ENCODE results near the gene CEBPG.

The CEBPG gene

GRCh38 chr19:33396701-33397535 lies 23.4 kb downstream of the CEBPG start:
- no peak for DNase-seq

- DNase-seq: no peak
These were observed 24.2 kb downstream of the CEBPG start for GRCh38 chr19:33397536-33398360.

DNA sequence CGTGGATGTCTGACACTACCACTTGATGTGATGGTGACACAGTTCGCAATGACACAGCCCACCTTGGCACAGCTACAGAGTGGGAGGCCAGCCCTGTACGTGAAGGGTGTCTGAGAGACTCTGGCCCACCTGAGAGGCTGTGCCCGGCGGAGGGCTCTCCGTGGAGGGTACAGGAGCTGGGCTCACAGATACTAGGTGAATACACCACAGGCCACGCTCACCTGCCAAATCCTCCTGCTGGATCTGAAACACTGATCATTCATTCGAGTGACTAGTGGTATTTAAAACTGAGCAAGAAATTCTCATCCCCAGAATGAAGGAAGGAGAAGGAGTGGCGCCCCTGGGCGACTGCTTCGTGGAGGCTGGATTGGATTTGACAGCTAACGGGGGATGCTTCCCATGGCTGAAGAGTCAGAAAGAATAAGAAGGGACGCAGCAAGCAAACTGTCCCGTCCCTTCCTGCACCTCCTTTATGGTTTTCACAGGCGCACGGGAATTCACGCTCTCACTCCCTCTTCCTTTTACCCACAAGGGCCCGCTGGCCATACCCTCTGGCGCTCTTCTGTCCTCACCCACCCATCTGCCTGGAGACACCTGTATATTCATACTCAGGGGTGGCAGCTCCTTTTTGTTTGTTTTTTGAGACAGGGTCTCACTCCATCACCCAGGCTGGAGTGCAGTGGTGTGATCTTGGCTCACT lies 25.0 kb downstream of the CEBPG start:
- DNase-seq: no peak

DNA sequence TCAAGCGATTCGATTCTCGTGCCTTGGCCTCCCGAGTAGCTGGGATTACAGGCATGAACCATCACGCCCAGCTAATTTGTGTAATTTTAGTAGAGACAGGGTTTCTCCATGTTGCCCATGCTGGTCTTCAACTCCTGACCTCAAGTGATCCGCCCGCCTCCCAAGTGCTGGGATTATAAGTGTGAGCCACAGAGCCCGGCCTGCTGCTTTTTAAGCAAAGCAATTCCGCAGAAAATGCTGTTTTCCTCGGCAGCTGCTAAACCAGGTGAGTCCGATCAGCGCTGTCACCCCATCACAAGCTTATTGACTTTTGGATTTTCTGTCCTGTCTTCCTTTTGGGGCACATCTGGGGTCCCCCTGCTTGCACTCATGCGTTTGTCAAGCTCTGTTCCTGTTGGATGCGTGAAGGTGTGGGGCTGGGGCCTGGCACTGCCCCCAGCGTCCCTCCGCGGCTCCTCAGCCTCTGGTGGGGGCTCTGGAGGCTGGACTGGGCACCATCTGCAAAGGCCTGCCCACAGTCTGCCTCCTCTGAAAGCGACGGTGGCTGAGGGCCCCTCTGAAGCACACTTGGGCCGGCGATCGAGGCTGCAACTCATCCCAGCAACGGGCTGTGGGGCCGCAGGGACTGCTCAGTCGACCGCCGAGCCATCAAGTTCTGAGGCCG lies 25.7 kb downstream of the CEBPG start:
- DNase-seq: no peak

DNA sequence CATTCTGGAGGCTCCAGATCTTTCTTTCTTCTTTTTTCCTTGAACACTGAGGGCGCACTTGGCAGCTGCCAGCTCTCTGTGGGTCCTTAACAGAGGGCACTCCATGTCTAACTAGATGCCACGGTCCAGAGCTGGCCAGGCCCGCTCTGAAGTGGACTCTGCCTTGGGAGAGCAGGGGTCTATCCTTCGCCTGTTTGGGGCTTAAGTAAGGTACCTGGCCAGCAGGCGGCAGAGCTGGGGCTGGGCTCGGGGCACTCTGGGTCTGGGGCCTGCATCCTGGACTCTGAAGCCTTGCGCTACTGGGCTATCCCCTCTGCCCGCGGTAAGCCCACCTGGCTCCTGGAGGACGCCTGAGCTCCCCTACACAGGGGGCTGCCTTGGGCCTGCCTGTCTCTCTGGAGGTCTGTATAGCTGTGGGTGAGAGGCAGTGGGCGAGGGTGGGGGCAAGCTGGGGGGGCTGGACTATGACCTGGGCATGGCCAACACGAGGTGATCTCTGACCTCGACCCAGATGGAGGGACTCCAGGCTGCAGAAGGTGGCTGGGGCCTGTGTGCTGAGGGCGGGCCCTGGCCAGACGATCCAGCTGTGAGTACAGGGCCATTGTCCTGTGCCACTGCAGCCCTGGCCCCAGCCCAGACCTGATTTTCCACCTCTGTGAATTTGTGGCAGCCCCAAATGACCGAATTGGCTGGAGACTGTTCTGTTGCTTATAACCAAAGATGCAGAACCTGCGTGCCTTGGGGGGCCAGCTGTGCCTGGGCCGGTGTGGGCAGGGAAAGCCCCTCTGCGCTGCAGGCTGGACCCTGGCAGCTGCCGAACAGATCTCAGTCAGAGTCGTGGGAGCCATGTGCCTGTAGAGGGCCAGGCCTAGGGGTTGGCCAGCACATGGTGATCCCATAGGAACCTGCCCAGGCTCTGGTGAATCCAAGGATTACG lies 26.5 kb downstream of the CEBPG start:
- no peak for DNase-seq

- no peak for DNase-seq
These were observed 27.6 kb downstream of the CEBPG start for GRCh38 chr19:33400856-33401682.

DNA sequence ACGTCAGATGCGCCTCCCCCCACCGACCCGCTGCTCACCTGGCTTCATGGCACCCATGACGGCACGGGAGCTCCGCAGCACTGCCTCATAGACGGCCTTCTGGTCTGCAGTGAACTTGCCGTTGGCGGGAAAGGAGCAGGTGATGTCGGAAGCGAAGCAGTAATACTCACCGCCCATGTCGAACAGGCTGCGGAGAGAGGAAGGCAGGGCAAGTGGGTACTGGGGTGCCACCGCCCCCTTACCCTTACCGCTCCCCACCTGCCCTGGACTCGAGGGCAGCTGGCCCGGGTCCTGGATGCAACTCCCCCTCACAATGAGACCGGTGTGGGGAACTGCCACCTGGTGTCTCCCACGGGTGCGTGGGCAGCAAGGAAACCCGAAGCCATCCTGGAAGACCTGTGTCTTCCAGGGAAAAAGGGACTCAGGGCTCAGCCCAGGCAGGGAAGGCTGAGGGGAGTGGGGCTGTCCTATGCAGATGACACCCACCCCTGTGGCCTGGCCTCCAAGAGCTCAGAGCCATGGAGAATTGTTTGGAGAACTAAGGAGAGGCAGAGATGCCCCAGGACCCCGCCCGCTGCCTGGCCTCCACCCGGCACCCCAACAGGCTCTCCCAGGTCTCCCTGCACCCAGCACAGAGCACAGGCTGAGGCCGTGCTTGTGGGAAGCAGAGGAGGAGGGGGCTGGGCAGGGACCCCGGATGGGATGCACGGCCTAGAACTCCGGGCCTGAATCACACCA lies 28.3 kb downstream of the CEBPG start:
- DNase-seq: no peak

DNA sequence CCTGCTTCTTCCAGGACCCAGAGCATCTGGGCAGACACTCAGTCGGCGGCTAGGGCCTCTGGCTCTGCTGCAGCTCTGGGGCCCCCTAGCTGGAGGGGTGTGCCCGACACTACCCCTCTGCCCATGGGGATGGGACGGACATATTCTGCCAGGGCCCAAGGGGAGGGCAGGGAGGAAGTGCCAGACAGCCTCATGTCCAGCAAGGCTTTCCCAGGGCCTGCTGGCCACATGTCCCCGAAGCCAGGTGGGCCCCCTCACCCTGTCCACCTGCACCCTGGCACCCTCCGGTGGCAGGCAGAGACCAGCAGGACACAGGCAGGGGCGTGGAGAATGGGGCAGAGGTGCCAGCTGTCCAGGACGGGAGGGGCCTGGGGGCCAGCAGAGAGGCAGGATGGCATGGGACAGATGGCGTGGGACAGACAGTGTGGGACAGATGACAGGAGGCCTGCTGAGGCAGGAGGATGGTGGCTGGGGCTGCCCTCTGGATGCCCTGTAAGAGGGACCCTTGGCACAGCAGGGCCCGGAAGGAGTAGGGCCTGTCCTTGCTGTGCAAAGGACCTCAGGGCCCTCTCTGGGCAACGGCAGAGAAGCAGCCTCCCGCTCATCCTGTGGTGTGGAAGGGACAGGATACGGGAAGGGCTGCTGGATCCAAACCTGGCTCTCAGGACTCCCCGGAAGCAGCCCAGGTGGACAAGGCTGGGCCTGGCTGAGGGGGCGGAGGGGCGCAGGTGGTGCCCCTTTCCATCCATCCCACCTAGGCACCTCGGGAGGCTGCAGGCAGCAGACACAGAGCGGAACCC lies 29.1 kb downstream of the CEBPG start:
- DNase-seq: no peak

- DNase-seq: no peak
These were observed 29.9 kb downstream of the CEBPG start for GRCh38 chr19:33403221-33403972.

- no peak for DNase-seq
These were observed 30.4 kb downstream of the CEBPG start for GRCh38 chr19:33403973-33404304.

GRCh38 chr19:33404506-33405253 lies 31.2 kb downstream of the CEBPG start:
- peak; percentile 25 for DNase-seq

DNA sequence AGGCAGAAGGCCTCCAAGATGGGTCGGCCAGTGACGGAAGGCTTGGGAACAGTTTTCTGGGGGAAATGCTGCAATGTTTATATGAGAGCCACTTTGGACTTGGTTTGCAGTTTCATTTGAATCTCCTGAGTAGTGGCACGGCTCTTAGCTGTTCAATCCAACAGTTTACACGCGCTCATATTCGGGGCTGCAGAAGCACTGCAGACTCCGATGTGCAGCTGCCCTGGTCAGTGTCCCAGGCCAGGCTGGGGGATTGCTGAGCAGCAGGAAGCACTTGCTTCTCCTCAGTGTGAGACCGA lies 31.7 kb downstream of the CEBPG start:
- no peak for DNase-seq

- DNase-seq: peak; percentile 19
These were observed 32.3 kb downstream of the CEBPG start for GRCh38 chr19:33405553-33406461.

- DNase-seq: peak; percentile 74
These were observed 33.1 kb downstream of the CEBPG start for GRCh38 chr19:33406521-33407139.

DNA sequence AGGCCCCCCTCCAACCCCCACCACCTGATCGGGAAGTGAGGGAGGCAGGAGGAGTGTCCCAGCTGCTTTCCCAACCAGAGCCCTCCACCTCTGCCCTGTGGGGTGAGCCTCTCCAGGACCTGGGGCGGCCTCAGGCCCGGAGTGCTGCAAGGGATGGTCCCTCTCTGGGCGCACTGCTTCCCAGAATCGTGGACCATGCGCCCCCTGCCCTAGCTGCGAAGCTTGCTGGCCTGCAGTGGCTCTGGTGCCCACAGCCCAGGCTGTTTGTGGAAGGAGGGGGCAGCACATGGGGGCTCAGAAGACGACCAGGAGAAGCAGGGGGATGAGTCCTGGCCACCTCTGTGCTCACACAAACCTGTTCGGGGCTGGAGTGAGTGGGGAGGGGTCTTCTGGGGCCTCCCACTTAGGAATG lies 33.6 kb downstream of the CEBPG start:
- no peak for DNase-seq

GRCh38 chr19:33407716-33408115 lies 34.2 kb downstream of the CEBPG start:
- DNase-seq: peak; percentile 14

Data from suppressor macrophage treated with lipopolysaccharide for 4 hours (primary cell).